Rectal smooth muscle tissue (tissue), 1 donor: ENCODE data around the gene KRT26.

Experiments
- H3K27ac ChIP-seq: one replicate; pipeline ENCODE4 v1.7.0; 2013; ENCODE audit warnings: low read depth, low read length, inconsistent platforms
- H3K27me3 ChIP-seq: one replicate; pipeline ENCODE4 v1.7.0; 2013; ENCODE audit warnings: low read length; ENCODE audit not compliant: control insufficient read depth, insufficient read depth
- H3K36me3 ChIP-seq: one replicate; pipeline ENCODE4 v1.7.0; 2013; ENCODE audit warnings: low read length; ENCODE audit not compliant: control insufficient read depth, insufficient read depth
- H3K4me1 ChIP-seq: one replicate; pipeline ENCODE4 v1.7.0; 2013; ENCODE audit warnings: low read length; ENCODE audit not compliant: control insufficient read depth, insufficient read depth
- H3K4me3 ChIP-seq: one replicate; pipeline ENCODE4 v1.7.0; 2013; ENCODE audit warnings: low read length
- H3K9ac ChIP-seq: one replicate; pipeline ENCODE4 v1.7.0; 2013; ENCODE audit warnings: low read length

Gene KRT26

GRCh38 chr17:40791111-40791510 lies 19.1 kb upstream of the KRT26 start:
- H3K4me3 ChIP-seq: no peak overlapping the region
- no peaks in the 10 kb centered on the region for H3K4me1 ChIP-seq
- H3K9ac ChIP-seq: no peak overlapping the region
- no peaks in the 10 kb centered on the region for H3K27me3 ChIP-seq
- H3K36me3 ChIP-seq: no peaks in the 10 kb centered on the region
- H3K27ac ChIP-seq: no peak overlapping the region

- H3K4me1 ChIP-seq: no peaks in the 10 kb centered on the region
- peaks cover 3% of the 10 kb centered on the region for H3K27me3 ChIP-seq
These were observed 10.4 kb upstream of the KRT26 start, which contains the start of gene KRT27 for GRCh38 chr17:40782450-40782849. KRT27 (minus strand) TSS chr17:40782550; CDS start chr17:40782493, 57 bp downstream.

GRCh38 chr17:40779181-40779909 lies 7.3 kb upstream of the KRT26 start:
- no peak overlapping the region for H3K4me3 ChIP-seq
- no peak overlapping the region for H3K27ac ChIP-seq
- H3K36me3 ChIP-seq: no peaks in the 10 kb centered on the region
- H3K4me1 ChIP-seq: no peaks in the 10 kb centered on the region
- H3K27me3 ChIP-seq: peaks cover 3% of the 10 kb centered on the region
- H3K9ac ChIP-seq: no peak overlapping the region

More at GRCh38 chr17:40782450-40782849, 10.4 kb upstream of the KRT26 start, which contains the start of gene KRT27:
- Histone ChIP-seq H3K36me3 (no peaks in the 10 kb centered on the region), H3K9ac (no peak within 1 kb of the TSS), H3K4me3 (no peak within 1 kb of the TSS), H3K27ac (no peak within 1 kb of the TSS)

GRCh38 chr17:40778461-40778860 lies 6.5 kb upstream of the KRT26 start:
- H3K27ac ChIP-seq: no peak overlapping the region
- H3K27me3 ChIP-seq: peaks cover 3% of the 10 kb centered on the region
- no peak overlapping the region for H3K9ac ChIP-seq
- H3K36me3 ChIP-seq: no peaks in the 10 kb centered on the region
- no peaks in the 10 kb centered on the region for H3K4me1 ChIP-seq
- H3K4me3 ChIP-seq: no peak overlapping the region

- no peaks in the 10 kb centered on the region for H3K4me1 ChIP-seq
- no peak overlapping the region for H3K4me3 ChIP-seq
- H3K27ac ChIP-seq: no peak overlapping the region
- H3K27me3 ChIP-seq: peaks cover 3% of the 10 kb centered on the region
- no peaks in the 10 kb centered on the region for H3K36me3 ChIP-seq
- H3K9ac ChIP-seq: no peak overlapping the region
These were observed 6.0 kb upstream of the KRT26 start for GRCh38 chr17:40777971-40778370.

GRCh38 chr17:40777459-40777858 lies 5.5 kb upstream of the KRT26 start:
- no peak overlapping the region for H3K27ac ChIP-seq

GRCh38 chr17:40775945-40776344 lies 3.9 kb upstream of the KRT26 start:
- H3K27ac ChIP-seq: no peak overlapping the region
- H3K27me3 ChIP-seq: peaks cover 3% of the 10 kb centered on the region
- no peak overlapping the region for H3K9ac ChIP-seq
- no peaks in the 10 kb centered on the region for H3K36me3 ChIP-seq
- no peaks in the 10 kb centered on the region for H3K4me1 ChIP-seq
- H3K4me3 ChIP-seq: no peak overlapping the region

More at GRCh38 chr17:40777459-40777858, 5.5 kb upstream of the KRT26 start:
- Histone ChIP-seq H3K4me3 (no peak overlapping the region), H3K27me3 (peaks cover 3% of the 10 kb centered on the region), H3K4me1 (no peaks in the 10 kb centered on the region), H3K9ac (no peak overlapping the region), H3K36me3 (no peaks in the 10 kb centered on the region)

- no peak overlapping the region for H3K4me3 ChIP-seq
- no peaks in the 10 kb centered on the region for H3K36me3 ChIP-seq
- H3K27me3 ChIP-seq: no peaks in the 10 kb centered on the region
- no peak overlapping the region for H3K9ac ChIP-seq
- H3K27ac ChIP-seq: no peak overlapping the region
- H3K4me1 ChIP-seq: no peaks in the 10 kb centered on the region
These were observed 6.3 kb downstream of the KRT26 start for GRCh38 chr17:40765657-40766056.

GRCh38 chr17:40763752-40764151 lies 8.2 kb downstream of the KRT26 start:
- Histone ChIP-seq H3K4me1 (no peaks in the 10 kb centered on the region), H3K9ac (no peak overlapping the region), H3K4me3 (no peak overlapping the region), H3K36me3 (no peaks in the 10 kb centered on the region), H3K27ac (no peak overlapping the region), H3K27me3 (no peaks in the 10 kb centered on the region)

- no peaks in the 10 kb centered on the region for H3K4me1 ChIP-seq
- H3K27ac ChIP-seq: no peak overlapping the region
- H3K4me3 ChIP-seq: no peak overlapping the region
- no peak overlapping the region for H3K9ac ChIP-seq
- no peaks in the 10 kb centered on the region for H3K27me3 ChIP-seq
- no peaks in the 10 kb centered on the region for H3K36me3 ChIP-seq
These were observed 11.6 kb downstream of the KRT26 start for GRCh38 chr17:40760105-40761016.

- Histone ChIP-seq H3K27me3 (no peaks in the 10 kb centered on the region), H3K36me3 (no peaks in the 10 kb centered on the region), H3K27ac (no peak within 1 kb of the TSS), H3K4me1 (no peaks in the 10 kb centered on the region), H3K4me3 (no peak within 1 kb of the TSS), H3K9ac (no peak within 1 kb of the TSS)
These were observed 16.8 kb downstream of the KRT26 start, which contains the start of gene KRT25 for GRCh38 chr17:40755231-40755630. KRT25 (minus strand) TSS chr17:40755331; CDS start chr17:40755271, 60 bp downstream.

- Histone ChIP-seq H3K9ac (no peak overlapping the region), H3K27ac (no peak overlapping the region), H3K36me3 (no peaks in the 10 kb centered on the region), H3K4me1 (no peaks in the 10 kb centered on the region), H3K27me3 (no peaks in the 10 kb centered on the region), H3K4me3 (no peak overlapping the region)
These were observed 18.2 kb downstream of the KRT26 start for GRCh38 chr17:40753804-40754203.
